ENCODE data around the gene MAP3K12.

Gene MAP3K12

GRCh38 chr12:53515291-53515680 lies 16.0 kb upstream of the MAP3K12 start:
- Histone ChIP-seq H3K27ac (ENCODE audit: poor library complexity, severe bottlenecking) (no peak overlapping the region), H3K27me3 (ENCODE audit: insufficient read depth, poor library complexity, severe bottlenecking) (no peaks in the 10 kb centered on the region), H3K36me3 (ENCODE audit: low read depth) (peaks cover 56% of the 10 kb centered on the region), H3K4me3 (ENCODE audit: severe bottlenecking) (no peak overlapping the region), H3K9me3 (ENCODE audit: severe bottlenecking) (no peaks in the 10 kb centered on the region), H3K4me1 (ENCODE audit: insufficient read depth, poor library complexity, severe bottlenecking) (no peaks in the 10 kb centered on the region)
- TF ChIP-seq CTCF (IDR thresholded peaks at IDR 0.05; ENCODE audit: poor library complexity, severe bottlenecking): no peak
- DNase-seq (ENCODE audit: low spot score): no peak
- ATAC-seq (ENCODE audit: low read depth): no peak

- ATAC-seq (ENCODE audit: low read depth) (no peak), DNase-seq (ENCODE audit: low spot score) (no peak)
- TF ChIP-seq CTCF (IDR thresholded peaks at IDR 0.05; ENCODE audit: poor library complexity, severe bottlenecking): no peak
- Histone ChIP-seq H3K4me3 (ENCODE audit: severe bottlenecking) (no peak overlapping the region), H3K9me3 (ENCODE audit: severe bottlenecking) (no peaks in the 10 kb centered on the region), H3K27ac (ENCODE audit: poor library complexity, severe bottlenecking) (no peak overlapping the region), H3K36me3 (ENCODE audit: low read depth) (peaks cover 50% of the 10 kb centered on the region), H3K27me3 (ENCODE audit: insufficient read depth, poor library complexity, severe bottlenecking) (no peaks in the 10 kb centered on the region), H3K4me1 (ENCODE audit: insufficient read depth, poor library complexity, severe bottlenecking) (no peaks in the 10 kb centered on the region)
Observed at GRCh38 chr12:53514628-53515290, 15.5 kb upstream of the MAP3K12 start.

GRCh38 chr12:53513712-53514410 lies 14.6 kb upstream of the MAP3K12 start:
- DNase-seq (ENCODE audit: low spot score): no peak
- peaks cover 44% of the 10 kb centered on the region for H3K36me3 ChIP-seq (ENCODE audit: low read depth)
- TF ChIP-seq CTCF (IDR thresholded peaks at IDR 0.05; ENCODE audit: poor library complexity, severe bottlenecking): no peak

GRCh38 chr12:53510181-53510812 lies 11.0 kb upstream of the MAP3K12 start:
- TF ChIP-seq CTCF (IDR thresholded peaks at IDR 0.05; ENCODE audit: poor library complexity, severe bottlenecking): no peak
- no peaks in the 10 kb centered on the region for H3K27me3 ChIP-seq (ENCODE audit: insufficient read depth, poor library complexity, severe bottlenecking)
- DNase-seq (ENCODE audit: low spot score): no peak
- no peak overlapping the region for H3K4me3 ChIP-seq (ENCODE audit: severe bottlenecking)
- H3K4me1 ChIP-seq (ENCODE audit: insufficient read depth, poor library complexity, severe bottlenecking): no peaks in the 10 kb centered on the region
- ATAC-seq (ENCODE audit: low read depth): no peak
- H3K36me3 ChIP-seq (ENCODE audit: low read depth): peaks cover 29% of the 10 kb centered on the region
- H3K9me3 ChIP-seq (ENCODE audit: severe bottlenecking): no peaks in the 10 kb centered on the region
- H3K27ac ChIP-seq (ENCODE audit: poor library complexity, severe bottlenecking): no peak overlapping the region

More at GRCh38 chr12:53513712-53514410, 14.6 kb upstream of the MAP3K12 start:
- no peak for ATAC-seq (ENCODE audit: low read depth)
- Histone ChIP-seq H3K4me1 (ENCODE audit: insufficient read depth, poor library complexity, severe bottlenecking) (no peaks in the 10 kb centered on the region), H3K9me3 (ENCODE audit: severe bottlenecking) (no peaks in the 10 kb centered on the region), H3K27me3 (ENCODE audit: insufficient read depth, poor library complexity, severe bottlenecking) (no peaks in the 10 kb centered on the region), H3K4me3 (ENCODE audit: severe bottlenecking) (no peak overlapping the region), H3K27ac (ENCODE audit: poor library complexity, severe bottlenecking) (no peak overlapping the region)

All from RWPE2 (cell line).